ENCODE data around the gene HDLBP.

GRCh38 chr2:241232736-241233575 is 82.5 kb downstream of the HDLBP start:
- TF ChIP-seq CTCF (conservative IDR thresholded peaks at IDR 0.05) (no peak), ZFX (IDR thresholded peaks at IDR 0.05) (no peak)

Measured in C4-2B (cell line).